Uterus (tissue), 2 donors: Measurements from ENCODE around the gene BCR.

Experiments
- CTCF ChIP-seq, 4 experiments: fragments of 200-600 bp in 2 of 4; fragments of 450-650 bp in 2 of 4; sonication (generic) in 2 of 4; IDR thresholded peaks; one replicate each; pipeline ENCODE4 v1.5.1; 2016 to 2019; ENCODE audit warnings: antibody characterized with exemption in 4 of 4, mild to moderate bottlenecking in 2 of 4, moderate library complexity in 1 of 4
- POLR2A ChIP-seq, 2 donors: fragments of 450-650 bp; IDR thresholded peaks; one replicate each; pipeline ENCODE4 v1.6.1; 2016; ENCODE audit warnings: antibody characterized with exemption in 2 of 2, mild to moderate bottlenecking in 1 of 2, moderate library complexity in 1 of 2

- TF ChIP-seq CTCF (IDR thresholded peaks at IDR 0.05) (no peak), POLR2A (IDR thresholded peaks at IDR 0.05) (no peak)
Observed at GRCh38 chr22:23225724-23226496, 45.6 kb downstream of the BCR start.
